GM12864 (cell line): ENCODE measurements around the gene LSR.

ENCODE experiments used
- DNase-seq: peaks from one replicate; pipeline ENCODE4 v3.0.0-alpha.2; 2011; ENCODE audit warnings: low read depth
- H3K4me3 ChIP-seq: 2 replicates; pipeline ENCODE4 v1.5.1; 2011; ENCODE audit warnings: mild to moderate bottlenecking, low read depth, low read length, control low read depth
- CTCF ChIP-seq: IDR thresholded peaks from 2 replicates; pipeline ENCODE4 v1.5.1; 2011; ENCODE audit warnings: low read depth, mild to moderate bottlenecking, moderate library complexity, low read length, control low read depth, inconsistent platforms; ENCODE audit errors: missing control alignments

The LSR gene

DNA sequence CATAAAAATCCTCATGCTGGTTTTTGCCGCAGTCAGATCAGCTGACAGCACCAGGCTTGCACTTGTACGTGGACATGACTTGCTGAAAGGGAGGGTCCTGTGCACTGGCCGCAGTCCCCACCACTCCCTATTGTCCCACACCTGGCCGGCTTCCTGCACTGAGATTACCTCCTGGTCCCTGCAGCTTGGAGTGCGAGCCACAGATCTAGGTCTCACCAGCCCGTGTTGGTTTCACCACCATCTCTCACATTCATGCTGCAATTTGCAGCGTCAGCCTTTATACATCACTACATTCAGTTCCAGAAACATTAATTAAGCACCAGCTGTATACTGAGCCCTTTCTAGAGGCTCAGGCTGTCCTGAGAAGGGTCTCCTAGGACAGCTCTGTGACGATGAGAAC is 65.2 kb downstream of the LSR start:
- H3K4me3 ChIP-seq = no peak overlapping the region
- no peak for TF ChIP-seq CTCF
- no peak for DNase-seq

- no peak for TF ChIP-seq CTCF
Observed at GRCh38 chr19:35314858-35315470, 66.2 kb downstream of the LSR start.

GRCh38 chr19:35315883-35316282 is 67.1 kb downstream of the LSR start:
- TF ChIP-seq CTCF = no peak
- no peak for DNase-seq
- H3K4me3 ChIP-seq = no peak overlapping the region

More at GRCh38 chr19:35314858-35315470, 66.2 kb downstream of the LSR start:
- no peak overlapping the region for H3K4me3 ChIP-seq
- DNase-seq = no peak

DNA sequence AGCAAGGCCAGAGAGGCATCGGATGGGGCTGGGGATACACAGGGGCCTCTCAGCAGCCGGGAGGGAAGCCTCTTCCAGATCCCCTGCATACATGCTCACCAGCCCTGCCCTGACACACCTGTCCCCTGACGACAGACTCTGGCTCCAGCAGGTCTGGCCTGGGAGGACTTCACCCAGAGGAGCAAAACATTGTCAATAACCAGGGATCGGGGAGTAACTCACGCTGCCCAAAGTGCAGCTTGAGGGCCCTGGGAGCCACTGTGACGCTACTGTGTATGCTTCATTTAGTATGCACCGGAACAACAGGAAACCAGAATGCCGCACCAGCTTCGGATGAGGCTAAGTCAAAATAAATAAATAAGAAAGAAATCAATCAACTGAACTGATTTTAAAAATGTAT is 67.8 kb downstream of the LSR start:
- no peak for DNase-seq
- TF ChIP-seq CTCF = no peak
- H3K4me3 ChIP-seq = no peak overlapping the region
